GM19438 (cell line): ENCODE measurements around the gene HCN4.
"Not testable (repeated sequence)": the region's sequence is repeated elsewhere in the genome, so short reads cannot be mapped to it uniquely, and the experiment has no call there.

ENCODE experiments used
- ATAC-seq: cut with Tn5 transposase; IDR thresholded peaks from one replicate; pipeline ENCODE4 v1.9.1; 2021; ENCODE audit warnings: low read depth; ENCODE audit not compliant: unreplicated experiment

Gene HCN4

GRCh38 chr15:73368301-73369136 is at the start of gene HCN4:
Gene HCN4, minus strand, starts transcription at chr15:73368958. Its CDS starts 688 bp downstream, at chr15:73368270.
- ATAC-seq = no peak

- no peak for ATAC-seq
Observed at GRCh38 chr15:73414876-73415275, 46.1 kb upstream of the HCN4 start.

GRCh38 chr15:73403171-73403570 is 34.4 kb upstream of the HCN4 start:
- ATAC-seq = no peak

- not testable (repeated sequence) for ATAC-seq
Observed at GRCh38 chr15:73400222-73400621, 31.5 kb upstream of the HCN4 start.

GRCh38 chr15:73398861-73399260 is 30.1 kb upstream of the HCN4 start:
- ATAC-seq = no peak

- ATAC-seq = no peak
Observed at GRCh38 chr15:73397461-73397860, 28.7 kb upstream of the HCN4 start.

GRCh38 chr15:73395671-73396070 is 26.9 kb upstream of the HCN4 start:
- no peak for ATAC-seq

GRCh38 chr15:73394782-73395181 is 26.0 kb upstream of the HCN4 start:
- no peak for ATAC-seq

GRCh38 chr15:73393336-73393735 is 24.6 kb upstream of the HCN4 start:
- ATAC-seq = no peak

GRCh38 chr15:73392025-73392424 is 23.3 kb upstream of the HCN4 start:
- ATAC-seq = no peak

- ATAC-seq = no peak
Observed at GRCh38 chr15:73391128-73391872, 22.5 kb upstream of the HCN4 start.

- ATAC-seq = no peak
Observed at GRCh38 chr15:73389971-73390544, 21.3 kb upstream of the HCN4 start.

GRCh38 chr15:73389539-73389938 is 20.8 kb upstream of the HCN4 start:
- no peak for ATAC-seq

- ATAC-seq = no peak
Observed at GRCh38 chr15:73388256-73388781, 19.6 kb upstream of the HCN4 start.

- no peak for ATAC-seq
Observed at GRCh38 chr15:73387507-73388255, 18.9 kb upstream of the HCN4 start.

GRCh38 chr15:73386886-73387506 is 18.2 kb upstream of the HCN4 start:
- ATAC-seq = no peak

GRCh38 chr15:73386238-73386637 is 17.5 kb upstream of the HCN4 start:
- ATAC-seq = no peak

GRCh38 chr15:73385205-73385604 is 16.4 kb upstream of the HCN4 start:
- ATAC-seq = no peak

- no peak for ATAC-seq
Observed at GRCh38 chr15:73383310-73384189, 14.8 kb upstream of the HCN4 start.
